ENCODE data around the gene WBP1.

GRCh38 chr2:74462054-74462785, 4.0 kb downstream of the WBP1 start:
- TF ChIP-seq POLR2A (IDR thresholded peaks at IDR 0.05; ENCODE audit: low read depth, low read length) (no peak), POLR2AphosphoS5 (IDR thresholded peaks at IDR 0.05; ENCODE audit: low read depth, low read length) (no peak), TAF1 (IDR thresholded peaks at IDR 0.05; ENCODE audit: borderline replicate concordance, low read depth, low read length) (no peak)

Measured in GM12892 (cell line).